Spleen (tissue), 11 donors: ENCODE results near the gene CYRIA. TPM values are rescaled to one million over a fixed set of nuclear protein-coding genes. Genes with fewer than 3 reads are reported as not detected.

ENCODE experiments used
- DNase-seq: peaks from one replicate; pipeline ENCODE4 v3.0.0-alpha.2; 2020
- H3K27ac ChIP-seq, 8 donors: fragments of 200-600 bp; sonication (generic) in 7 of 8; 1 replicate in 4 of 8; 2 replicates in 4 of 8; pipeline versions ENCODE4 v1.5.0 to v1.8.0; 2016 to 2021; ENCODE audit warnings: inconsistent platforms in 4 of 8, mild to moderate bottlenecking in 4 of 8, moderate library complexity in 1 of 8
- H3K27me3 ChIP-seq, 7 donors: fragments of 200-600 bp; sonication (generic) in 6 of 7; replicated peaks in 1 of 7; 1 replicate in 4 of 7; 2 replicates in 3 of 7; pipeline versions ENCODE4 v1.5.0 to v1.8.0; 2016 to 2021; ENCODE audit warnings: inconsistent platforms in 3 of 7, mild to moderate bottlenecking in 1 of 7
- H3K36me3 ChIP-seq, 6 donors: fragments of 200-600 bp; sonication (generic) in 5 of 6; 1 replicate in 4 of 6; 2 replicates in 2 of 6; pipeline versions ENCODE4 v1.5.0 to v1.8.0; 2016 to 2021; ENCODE audit warnings: inconsistent platforms in 2 of 6
- H3K4me1 ChIP-seq, 6 donors: fragments of 200-600 bp; sonication (generic) in 5 of 6; 1 replicate in 3 of 6; 2 replicates in 3 of 6; pipeline versions ENCODE4 v1.5.0 to v1.8.0; 2016 to 2021; ENCODE audit warnings: inconsistent platforms in 3 of 6
- H3K4me3 ChIP-seq, 8 donors: fragments of 200-600 bp; sonication (generic) in 7 of 8; 1 replicate in 4 of 8; 2 replicates in 4 of 8; pipeline versions ENCODE4 v1.5.0 to v1.8.0; 2016 to 2021; ENCODE audit warnings: inconsistent platforms in 4 of 8, mild to moderate bottlenecking in 4 of 8, moderate library complexity in 2 of 8
- H3K9me3 ChIP-seq, 8 donors: fragments of 200-600 bp; sonication (generic) in 7 of 8; 1 replicate in 4 of 8; 2 replicates in 4 of 8; pipeline versions ENCODE4 v1.5.0 to v1.8.0; 2016 to 2021; ENCODE audit warnings: inconsistent platforms in 4 of 8
- CTCF ChIP-seq, 11 experiments: fragments of 200-600 bp in 7 of 11; fragments of 450-650 bp in 4 of 11; sonication (generic) in 4 of 11; IDR thresholded peaks in 8 of 11; conservative IDR thresholded peaks in 3 of 11; 1 replicate in 7 of 11; 2 replicates in 4 of 11; pipeline versions ENCODE4 v1.4.0 to v1.8.0; 2016 to 2021; ENCODE audit warnings: antibody characterized with exemption in 11 of 11, inconsistent platforms in 4 of 11, mild to moderate bottlenecking in 1 of 11
- POLR2A ChIP-seq, 3 donors: fragments of 450-650 bp; IDR thresholded peaks; one replicate each; pipeline ENCODE4 v1.5.1; 2017; ENCODE audit warnings: antibody characterized with exemption in 3 of 3, mild to moderate bottlenecking in 1 of 3
- POLR2AphosphoS5 ChIP-seq, 3 donors: sonication (generic); formaldehyde crosslinking; IDR thresholded peaks; one replicate each; pipeline ENCODE4 v1.5.1; 2017; ENCODE audit warnings: antibody characterized with exemption in 3 of 3
- WGBS, 5 donors: extraction: QIAGEN DNeasy Blood & Tissue Kit in 3 of 5; methylation state at CpG; one replicate each; pipeline versions ENCODE4 v1.1.5 to v1.1.7; 2013 to 2018; 5-methylcytosine and 5-hydroxymethylcytosine counted together
- intact Hi-C: fragments of 100-400 bp; cut with DNase I; formaldehyde crosslinking; loops from one replicate; pipeline ENCODE4 v1.15.0; 2023; ENCODE audit warnings: low total_unique reads
- polyA plus RNA-seq, 3 donors: library from polyadenylated mRNA; stranded (reverse); fragments of 200-250 nt; gene quantifications; one replicate each; pipeline ENCODE4 v1.2.1, GENCODE V29; 2013
- total RNA-seq, 7 donors: library from RNA; depleted of rRNA in 3 of 7; stranded (reverse); fragments of >200 nt in 3 of 7; fragmentation: NEBNext Ultra II Directional in 4 of 7; extraction: Animal tissue kit (Norgen Biotek cat#: 25700) in 4 of 7; gene quantifications; one replicate each; pipeline versions ENCODE4 v1.1.0 to v1.2.1, GENCODE V29; 2016 to 2021
- donor health status: healthy with polysubstance abuse.
- donor health status: DM: no; HTN: no; CAD: no; lungs with moderate emphysema.
- donor health status: DM: no; HTN: no; CAD: no.
- donor health status: Bipolar disorder and iron deficiency.
- donor health status: healthy.
- donor health status: DM: no; HTN: no; CAD: no.
- donor health status: DM: yes; HTN: yes; CAD: no.

Gene CYRIA
- total and polyA plus RNA-seq, 10 donors: 11.1 to 87.9 (median 65.7) TPM

- intact Hi-C loops: loop anchor here (5.0 kb wide), 1 partner anchor 39 kb away; no protein-coding TSS in a partner anchor
- H3K27ac ChIP-seq: peak overlapping the region in 7 of 8 donors; percentile 78 to 96 (median 92)
Measured at GRCh38 chr2:16623564-16624435, 41.8 kb downstream of the CYRIA start.

GRCh38 chr2:16623031-16623430 lies 42.6 kb downstream of the CYRIA start:
- Histone ChIP-seq H3K36me3 (peaks cover 0 to 66% (median 13%) of the 10 kb centered on the region in 6 donors), H3K27me3 (no peaks in the 10 kb centered on the region), H3K9me3 (no peaks in the 10 kb centered on the region), H3K4me3 (peak overlapping the region in 1 of 8 donors; percentile 33), H3K27ac (peak overlapping the region; percentile 66 to 96 (median 92)), H3K4me1 (peaks cover 56 to 100% (median 75%) of the 10 kb centered on the region in 6 donors)
- intact Hi-C loops: loop anchor here (5.0 kb wide), 1 partner anchor 39 kb away; no protein-coding TSS in a partner anchor
- 76 to 86% (median 79%) methylated on average over 6 of the region's 6 CpGs for WGBS, 5 donors
- no peak for TF ChIP-seq POLR2AphosphoS5 (IDR thresholded peaks at IDR 0.05)
- TF ChIP-seq POLR2A (IDR thresholded peaks at IDR 0.05): no peak
- TF ChIP-seq CTCF (IDR thresholded peaks at IDR 0.05 in 8 of 11, conservative IDR thresholded peaks at IDR 0.05 in 3 of 11): no peak
- DNase-seq: no peak

More at GRCh38 chr2:16623564-16624435, 41.8 kb downstream of the CYRIA start:
- Histone ChIP-seq H3K27me3 (no peaks in the 10 kb centered on the region), H3K36me3 (peaks cover 0 to 58% (median 11%) of the 10 kb centered on the region in 6 donors), H3K4me1 (peaks cover 59 to 100% (median 78%) of the 10 kb centered on the region in 6 donors), H3K9me3 (no peaks in the 10 kb centered on the region), H3K4me3 (peak overlapping the region in 1 of 8 donors; percentile 33)
- no peak for TF ChIP-seq CTCF (IDR thresholded peaks at IDR 0.05 in 8 of 11, conservative IDR thresholded peaks at IDR 0.05 in 3 of 11)
- no peak for TF ChIP-seq POLR2A (IDR thresholded peaks at IDR 0.05)
- TF ChIP-seq POLR2AphosphoS5 (IDR thresholded peaks at IDR 0.05): no peak
- DNase-seq: no peak
- WGBS, 5 donors: 36 to 53% (median 40%) methylated on average over 5 of the region's 5 CpGs

GRCh38 chr2:16622399-16622968 lies 43.1 kb downstream of the CYRIA start:
- DNase-seq: no peak
- H3K27me3 ChIP-seq: no peaks in the 10 kb centered on the region
- H3K4me1 ChIP-seq: peaks cover 56 to 100% (median 74%) of the 10 kb centered on the region in 6 donors
- peak overlapping the region; percentile 66 to 96 (median 92) for H3K27ac ChIP-seq
- H3K36me3 ChIP-seq: peaks cover 0 to 67% (median 13%) of the 10 kb centered on the region in 6 donors
- intact Hi-C loops: loop anchor here (5.0 kb wide), 1 partner anchor 40 kb away; no protein-coding TSS in a partner anchor
- no peaks in the 10 kb centered on the region for H3K9me3 ChIP-seq
- H3K4me3 ChIP-seq: peak overlapping the region in 1 of 8 donors; percentile 33
- TF ChIP-seq POLR2A (IDR thresholded peaks at IDR 0.05): no peak
- no peak for TF ChIP-seq CTCF (IDR thresholded peaks at IDR 0.05 in 8 of 11, conservative IDR thresholded peaks at IDR 0.05 in 3 of 11)
- TF ChIP-seq POLR2AphosphoS5 (IDR thresholded peaks at IDR 0.05): no peak
- WGBS, 5 donors: 56 to 66% (median 61%) methylated on average over 4 of the region's 4 CpGs
